ENCODE measurements around the gene TLR9.
"Not testable (repeated sequence)": the region's sequence is repeated elsewhere in the genome, so short reads cannot be mapped to it uniquely, and the experiment has no call there.

TLR9 gene

GRCh38 chr3:52194485-52195290 is 30.8 kb downstream of the TLR9 start:
- no peak for DNase-seq (ENCODE audit: low spot score)

DNA sequence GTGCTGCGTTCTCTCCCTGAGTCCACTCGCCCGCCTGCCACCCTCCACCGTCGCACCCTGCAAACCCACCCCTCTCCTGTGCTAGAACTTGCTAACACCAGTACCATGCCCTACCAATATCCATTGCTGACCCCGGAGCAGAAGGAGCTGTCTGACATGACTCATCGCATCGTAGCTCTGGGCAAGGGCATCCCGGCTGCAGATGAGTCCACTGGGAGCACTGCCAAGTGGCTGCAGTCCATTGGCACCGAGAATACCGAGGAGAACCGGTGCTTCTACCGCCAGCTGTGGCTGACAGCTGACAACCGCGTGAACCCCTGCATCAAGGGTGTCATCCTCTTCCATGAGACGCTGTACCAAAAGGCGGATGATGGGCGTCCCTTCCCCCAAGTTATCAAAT is 32.4 kb downstream of the TLR9 start:
- no peak for DNase-seq (ENCODE audit: low spot score)

DNA sequence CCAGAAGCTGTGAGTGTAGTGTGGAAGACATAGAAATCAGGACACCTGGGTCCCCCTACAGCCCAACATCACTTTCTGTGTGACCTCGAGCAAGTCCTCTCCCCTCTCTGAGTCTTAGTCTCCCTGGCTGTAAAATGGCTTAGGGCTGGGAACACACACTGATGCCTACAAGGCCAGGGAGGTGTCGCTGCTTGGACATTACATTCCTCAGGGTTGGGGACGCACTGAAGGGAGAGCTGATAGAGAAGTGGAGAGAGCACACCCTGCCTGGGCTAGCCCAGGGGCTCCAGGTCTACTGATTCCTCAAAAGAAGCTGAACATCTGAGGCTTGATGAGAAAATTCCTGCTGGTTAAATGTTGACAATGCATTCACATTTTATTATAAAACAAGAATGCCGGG is 33.8 kb downstream of the TLR9 start:
- no peak for DNase-seq (ENCODE audit: low spot score)

DNA sequence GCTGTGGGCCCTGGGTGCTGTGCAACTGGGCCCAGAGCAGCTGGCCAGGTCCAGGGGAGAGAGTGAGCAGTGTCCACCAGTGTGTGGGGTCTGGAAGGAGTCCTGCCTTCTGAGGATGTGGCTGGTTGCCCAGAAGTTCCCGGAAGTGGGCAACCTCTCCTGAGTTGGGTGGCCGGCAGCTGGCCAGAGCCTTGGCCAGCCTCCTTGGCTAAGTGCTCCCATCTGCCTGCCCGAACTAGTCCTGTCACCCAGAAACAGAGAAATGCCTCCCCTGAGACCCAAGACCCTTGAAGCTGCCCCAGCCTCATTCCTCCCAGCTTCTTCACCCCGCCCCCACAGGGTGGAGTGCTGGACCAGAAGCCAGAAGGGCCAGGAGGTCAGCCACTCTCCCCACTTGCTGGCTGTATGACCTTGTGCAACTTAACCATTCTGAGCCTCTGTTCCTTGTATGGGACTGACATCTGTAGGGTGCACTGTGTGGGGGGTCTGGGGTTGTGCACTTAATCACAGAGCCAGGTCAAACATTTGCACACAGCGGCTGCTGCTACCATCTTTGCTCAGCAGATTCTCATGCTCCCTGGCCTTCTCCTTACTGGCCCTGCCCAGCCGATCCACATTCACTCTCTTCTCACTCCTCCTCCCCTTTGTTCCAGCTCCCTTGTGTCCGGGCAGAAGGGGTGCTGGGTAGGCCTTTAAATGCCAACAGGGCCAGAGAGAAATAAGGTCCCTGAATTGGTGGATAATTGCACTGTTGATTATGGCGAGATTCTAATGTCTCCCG is 35.0 kb downstream of the TLR9 start:
- no peak for DNase-seq (ENCODE audit: low spot score)

DNA sequence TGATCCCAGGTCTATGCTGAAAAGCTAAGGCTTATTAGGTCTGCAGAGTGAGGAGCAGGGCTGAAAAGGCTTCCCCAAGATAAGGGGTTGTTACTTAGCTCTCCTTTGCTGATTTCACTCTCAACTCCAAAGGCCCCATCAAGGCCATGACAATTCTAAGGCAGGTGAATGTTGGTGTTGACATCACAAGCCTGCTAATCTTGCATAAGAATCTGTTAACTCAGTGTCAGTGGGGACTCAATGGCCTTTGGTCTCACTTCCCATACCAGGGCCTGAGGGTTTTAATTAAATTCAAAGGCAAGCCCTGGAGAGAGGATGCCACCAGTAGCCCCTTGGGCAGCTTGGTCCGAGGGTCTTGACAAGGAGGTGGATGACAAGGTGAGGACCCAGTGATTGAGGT is 36.9 kb downstream of the TLR9 start:
- DNase-seq (ENCODE audit: low spot score), result no peak

DNA sequence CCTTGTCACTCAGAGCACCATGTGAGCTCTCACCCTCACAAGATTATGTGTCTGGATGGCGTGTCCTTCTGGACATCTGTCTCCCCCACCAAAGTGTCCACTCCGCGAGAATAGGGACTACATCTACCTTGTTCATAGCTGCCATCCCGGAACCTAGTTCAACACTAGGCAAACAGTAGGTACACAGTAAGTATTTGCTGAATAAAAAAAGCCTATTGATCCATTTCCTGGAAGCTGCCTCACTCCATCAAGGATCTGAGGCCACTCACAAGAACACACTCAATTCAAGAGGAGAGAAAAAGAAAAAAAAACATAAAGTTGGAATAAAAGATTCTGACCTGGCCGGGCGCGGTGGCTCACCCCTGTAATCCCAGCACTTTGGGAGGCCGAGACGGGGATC is 38.7 kb downstream of the TLR9 start:
- no peak for DNase-seq (ENCODE audit: low spot score)

DNA sequence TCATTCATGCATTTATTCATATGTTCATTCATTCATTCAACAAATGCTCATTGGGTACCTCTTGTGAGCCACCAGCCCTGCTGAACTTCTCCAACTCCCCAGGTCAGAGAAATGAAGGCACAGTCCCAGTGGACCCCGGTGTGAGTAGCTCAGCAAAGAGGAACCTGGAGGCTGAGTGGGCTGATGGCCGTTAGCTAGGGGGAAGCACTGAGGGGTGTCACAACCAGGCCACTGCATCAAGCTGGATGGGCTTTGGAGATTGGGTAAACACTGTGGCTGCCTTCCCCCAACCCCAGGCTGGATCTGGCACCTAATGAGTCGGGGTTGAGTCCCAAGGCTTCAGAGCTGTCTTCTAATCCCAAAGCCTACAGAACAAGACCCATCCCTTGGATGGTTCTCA is 39.6 kb downstream of the TLR9 start:
- DNase-seq (ENCODE audit: low spot score), result no peak

GRCh38 chr3:52185311-52185710 is 40.1 kb downstream of the TLR9 start:
- no peak for DNase-seq (ENCODE audit: low spot score)

- DNase-seq (ENCODE audit: low spot score), result no peak
Measured at GRCh38 chr3:52184690-52185089, 40.8 kb downstream of the TLR9 start.

DNA sequence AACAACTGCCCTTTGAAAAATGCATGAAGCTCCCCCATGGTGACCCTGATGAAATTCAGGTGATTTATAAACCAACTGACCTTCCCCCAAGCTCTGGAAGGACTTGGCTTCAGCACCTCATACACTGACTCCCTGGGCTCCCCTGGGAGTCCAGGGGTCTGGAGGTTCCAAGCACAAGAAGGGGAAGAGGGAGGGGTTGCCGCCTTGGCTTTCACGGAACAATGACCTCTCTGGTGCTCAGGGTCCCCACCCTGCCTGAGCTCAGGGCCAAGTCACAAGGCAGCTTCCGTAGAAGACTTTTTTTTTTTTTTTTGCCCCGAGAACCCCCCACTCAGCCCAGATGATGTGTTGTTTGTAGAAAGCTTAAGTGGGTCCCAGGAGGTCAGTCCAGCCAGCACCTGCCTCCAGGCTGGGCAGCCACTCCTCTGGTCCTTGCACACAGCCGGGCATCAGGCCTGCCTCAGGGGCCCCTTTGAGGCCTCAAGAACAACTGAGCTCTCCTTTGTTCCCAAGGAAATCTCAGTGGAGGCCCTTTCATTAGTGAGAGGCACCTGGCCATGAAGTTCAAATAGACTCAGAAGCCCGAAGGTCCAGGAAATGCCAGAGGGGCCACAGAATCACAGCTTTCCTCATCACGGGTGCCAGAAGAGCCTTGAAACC is 41.5 kb downstream of the TLR9 start:
- DNase-seq (ENCODE audit: low spot score), result no peak

DNA sequence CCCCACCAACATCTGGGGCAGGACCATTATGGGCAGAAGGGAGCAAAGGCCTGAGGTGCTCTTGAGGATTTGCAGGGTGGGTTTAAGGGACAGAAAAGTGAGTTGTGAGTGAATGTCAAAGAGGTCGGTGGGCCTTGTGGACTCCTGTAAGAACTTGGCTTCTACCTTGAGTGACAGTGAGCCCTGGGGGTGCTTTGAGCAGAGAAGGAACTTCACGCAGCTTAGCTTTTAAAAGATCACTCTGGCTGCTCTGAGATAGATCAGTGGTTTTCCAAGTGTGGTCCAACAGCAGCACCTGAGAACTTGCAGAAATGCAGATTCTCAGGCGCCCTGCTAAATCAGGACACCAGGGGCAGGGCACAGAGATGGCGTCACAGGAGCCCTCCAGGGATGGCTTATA is 42.8 kb downstream of the TLR9 start:
- no peak for DNase-seq (ENCODE audit: low spot score)

- no peak for DNase-seq (ENCODE audit: low spot score)
Measured at GRCh38 chr3:52182196-52182595, 43.2 kb downstream of the TLR9 start.

DNA sequence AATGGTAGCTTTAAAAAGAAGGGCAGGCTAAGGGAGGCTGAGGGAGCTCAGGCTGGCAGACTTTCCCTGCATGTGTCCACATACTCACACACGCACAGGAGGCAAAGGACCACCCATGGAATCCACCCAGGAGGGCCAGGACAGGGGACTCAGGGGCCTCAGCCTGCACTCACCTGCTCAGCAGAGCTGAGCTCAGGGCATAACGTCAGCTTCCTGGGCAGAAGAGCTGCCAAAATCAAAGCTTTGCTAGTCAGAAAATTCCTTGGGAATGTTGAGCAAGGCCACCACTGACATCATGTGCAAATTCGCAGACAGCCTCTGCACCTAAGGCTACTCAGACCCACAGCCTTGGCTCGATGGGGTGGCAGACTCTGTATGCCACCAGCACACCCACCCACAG is 43.9 kb downstream of the TLR9 start:
- DNase-seq (ENCODE audit: low spot score), result no peak

- DNase-seq (ENCODE audit: low spot score), result no peak
Measured at GRCh38 chr3:52178537-52178936, 46.9 kb downstream of the TLR9 start.

DNA sequence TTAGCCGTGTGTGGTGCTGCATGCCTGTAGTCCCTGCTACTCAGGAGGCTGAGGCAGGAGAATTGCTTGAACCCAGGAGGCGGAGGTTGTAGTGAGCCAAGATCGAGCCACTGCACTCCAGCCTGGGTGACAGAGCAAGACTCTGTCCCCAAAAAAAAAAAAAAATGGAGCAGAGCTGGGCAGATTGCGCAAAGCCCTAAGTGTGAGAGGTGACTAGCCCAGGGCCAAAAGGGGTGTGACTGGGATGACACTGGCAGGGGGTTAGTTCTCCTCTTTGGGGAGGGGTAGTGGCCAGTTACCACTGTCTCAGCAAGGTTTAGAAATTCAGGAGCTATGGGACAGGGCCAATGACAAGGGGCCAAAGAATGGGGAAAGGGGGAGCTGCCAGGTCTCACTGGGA is 47.3 kb downstream of the TLR9 start:
- DNase-seq (ENCODE audit: low spot score), result not testable (repeated sequence)

DNA sequence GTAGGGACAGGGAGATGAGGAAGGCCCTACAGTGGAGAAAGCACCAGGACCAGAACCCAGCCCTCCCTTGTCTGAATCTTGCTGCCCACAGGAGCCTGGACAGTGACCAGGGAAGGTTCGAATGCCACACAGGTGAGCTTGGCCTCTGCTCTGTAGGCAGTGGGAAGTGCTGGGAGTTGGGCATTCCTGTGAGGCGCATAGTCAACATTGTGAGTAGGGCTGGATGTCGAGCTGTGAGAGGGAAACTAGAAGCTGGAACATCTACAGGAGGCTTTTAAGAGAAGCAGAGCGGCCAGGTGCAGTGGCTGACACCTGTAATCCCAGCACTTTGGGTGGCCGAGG is 47.8 kb downstream of the TLR9 start:
- no peak for DNase-seq (ENCODE audit: low spot score)

DNA sequence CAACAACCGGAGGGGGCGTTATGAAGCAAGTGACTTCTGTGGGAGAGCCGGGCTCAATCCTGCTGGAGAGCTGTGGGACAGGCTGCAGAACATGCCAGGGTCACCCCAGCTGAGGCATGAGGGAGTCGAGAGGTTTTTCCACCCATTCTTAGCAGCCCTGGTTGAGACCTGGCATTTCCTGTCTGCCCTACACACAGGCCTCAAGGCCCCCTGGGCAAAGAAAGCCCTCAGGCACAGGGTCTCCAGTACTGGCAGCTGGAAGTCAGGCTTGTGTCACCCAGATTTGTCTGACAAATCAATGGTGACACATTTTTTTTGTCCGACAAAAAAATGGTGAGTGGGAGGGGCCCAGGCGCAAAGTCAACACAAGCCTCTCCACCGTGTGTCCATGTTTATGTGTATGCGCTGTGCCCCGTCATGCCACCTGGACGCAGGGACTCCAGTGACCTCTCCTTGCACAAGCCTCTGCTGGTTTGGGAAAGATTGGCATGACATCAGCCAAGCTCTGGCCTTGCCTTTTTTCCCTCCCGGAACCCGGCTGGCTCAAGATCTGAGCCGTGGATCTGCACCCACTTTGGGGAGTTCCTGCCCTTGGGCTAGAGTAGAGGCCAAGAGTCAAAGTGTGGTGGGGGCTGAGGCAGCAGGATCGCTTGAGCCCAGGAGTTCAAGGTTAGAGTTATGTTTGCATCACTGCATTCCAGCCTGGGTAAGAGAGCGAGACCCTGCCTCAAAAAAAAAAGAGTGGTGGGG is 48.3 kb downstream of the TLR9 start:
- no peak for DNase-seq (ENCODE audit: low spot score)

DNA sequence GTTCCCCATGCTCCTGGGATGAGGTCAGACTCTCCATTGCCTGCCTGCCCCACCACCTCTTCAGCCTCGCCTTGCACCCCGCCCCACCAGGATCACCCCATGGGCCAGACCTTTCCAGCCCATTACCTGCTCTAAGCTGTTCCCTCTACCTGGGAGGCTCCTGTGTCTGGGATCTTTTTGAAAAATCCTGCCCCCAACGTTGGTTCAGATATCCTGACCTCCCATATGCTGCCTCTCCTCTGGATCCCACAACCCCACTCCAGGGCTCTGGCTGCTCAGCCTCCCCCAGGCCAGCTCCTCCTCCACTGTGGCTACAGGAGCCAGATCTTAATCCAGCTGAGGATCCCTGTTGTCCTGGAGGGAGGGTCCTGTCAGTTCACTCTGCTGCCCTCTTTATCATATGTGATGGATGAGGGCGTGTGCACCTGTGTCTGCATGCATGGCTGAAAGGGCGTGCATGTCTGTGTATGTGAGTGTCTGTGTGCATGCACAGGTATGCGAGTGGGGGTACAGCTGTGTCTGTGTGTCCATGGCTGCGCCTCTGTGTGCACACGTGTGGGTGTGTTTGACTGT is 49.2 kb downstream of the TLR9 start:
- DNase-seq (ENCODE audit: low spot score), result no peak

GRCh38 chr3:52175416-52176179 is 49.8 kb downstream of the TLR9 start:
- DNase-seq (ENCODE audit: low spot score), result no peak

DNA sequence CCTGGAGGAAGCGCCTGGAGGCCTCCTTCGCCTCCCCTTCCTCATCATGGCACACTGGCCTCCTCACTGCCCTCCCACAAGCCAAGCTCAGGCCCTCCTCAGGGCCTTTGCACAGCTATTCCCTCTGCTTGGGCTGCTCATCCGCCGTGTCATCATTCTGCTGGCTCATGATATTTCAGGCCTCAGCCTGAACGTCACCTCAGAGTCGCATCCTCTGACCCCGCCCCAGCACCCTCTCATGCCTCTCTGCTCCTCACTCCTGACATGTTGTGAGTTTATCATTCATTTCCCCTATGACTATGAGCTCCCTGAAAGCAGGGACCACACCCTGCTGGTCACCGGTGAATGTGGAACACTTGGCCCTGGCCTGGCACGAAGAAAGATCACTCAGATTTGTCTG is 50.5 kb downstream of the TLR9 start:
- no peak for DNase-seq (ENCODE audit: low spot score)

DNA sequence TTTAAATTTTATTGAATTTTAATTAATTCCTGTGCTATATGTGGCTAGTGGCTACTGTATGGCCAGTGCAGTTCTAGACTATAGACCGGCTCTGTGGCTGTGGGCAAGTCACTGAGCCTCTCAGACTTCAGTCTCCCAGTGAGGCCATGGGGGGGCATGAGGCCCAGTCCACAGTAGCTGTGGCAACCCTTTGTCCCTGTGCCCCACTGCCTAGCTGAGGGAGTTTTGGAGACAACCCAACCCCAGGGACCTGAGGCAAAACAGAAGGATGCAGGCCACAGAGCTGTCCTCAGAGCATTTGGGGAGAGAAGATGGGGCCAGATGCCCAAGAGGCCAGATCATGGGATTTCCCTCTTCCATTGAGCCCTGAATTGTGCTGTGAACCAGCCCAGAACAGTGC is 52.3 kb downstream of the TLR9 start:
- no peak for DNase-seq (ENCODE audit: low spot score)

Measured in D341Med (cell line).